ENCODE measurements around the gene SYVN1.

- TF ChIP-seq CTCF (IDR thresholded peaks at IDR 0.05): no peak
- TF ChIP-seq POLR2A (IDR thresholded peaks at IDR 0.05): no peak
Observed at GRCh38 chr11:65129649-65130441, 4.5 kb downstream of the SYVN1 start.

Measured in esophagus squamous epithelium (tissue), 4 donors.